Measurements from ENCODE around the gene VTI1A. TPM values are rescaled to one million over a fixed set of nuclear protein-coding genes. Genes with fewer than 3 reads are reported as not detected.

VTI1A gene
- total and polyA plus RNA-seq, 9 donors = 8.8 to 23.5 (median 13.4) TPM

- WGBS (ENCODE audit: insufficient coverage) = 60% methylated on average over 1 of the region's 7 CpGs
- Histone ChIP-seq H3K36me3 (ENCODE audit: control insufficient read depth, insufficient read depth, low read length) (no peaks in the 10 kb centered on the region), H3K4me3 (ENCODE audit: low read length) (no peak overlapping the region), H3K4me1 (ENCODE audit: control insufficient read depth, insufficient read depth, low read length) (peaks cover 7% of the 10 kb centered on the region), H3K27me3 (ENCODE audit: control insufficient read depth, insufficient read depth, low read length) (no peaks in the 10 kb centered on the region), H3K9me3 (replicated peaks; ENCODE audit: control insufficient read depth, low read depth, low read length) (no peaks in the 10 kb centered on the region), H3K27ac (ENCODE audit: low read length) (no peak overlapping the region)
- no peak for DNase-seq
Measured at GRCh38 chr10:112678581-112678980, 231.6 kb downstream of the VTI1A start.

GRCh38 chr10:112678987-112679386 is 232.0 kb downstream of the VTI1A start:
- H3K4me3 ChIP-seq (ENCODE audit: low read length) = no peak overlapping the region
- H3K27ac ChIP-seq (ENCODE audit: low read length) = no peak overlapping the region
- H3K4me1 ChIP-seq (ENCODE audit: control insufficient read depth, insufficient read depth, low read length) = peaks cover 7% of the 10 kb centered on the region
- DNase-seq = peak; percentile 57
- no peaks in the 10 kb centered on the region for H3K27me3 ChIP-seq (ENCODE audit: control insufficient read depth, insufficient read depth, low read length)
- no peaks in the 10 kb centered on the region for H3K36me3 ChIP-seq (ENCODE audit: control insufficient read depth, insufficient read depth, low read length)
- H3K9me3 ChIP-seq (replicated peaks; ENCODE audit: control insufficient read depth, low read depth, low read length) = no peaks in the 10 kb centered on the region
- WGBS (ENCODE audit: insufficient coverage) = no CpG with 5 or more reads among the region's 3 CpGs

GRCh38 chr10:112679392-112679791 is 232.4 kb downstream of the VTI1A start:
- no peak for DNase-seq
- H3K9me3 ChIP-seq (replicated peaks; ENCODE audit: control insufficient read depth, low read depth, low read length) = no peaks in the 10 kb centered on the region
- H3K36me3 ChIP-seq (ENCODE audit: control insufficient read depth, insufficient read depth, low read length) = no peaks in the 10 kb centered on the region
- no peaks in the 10 kb centered on the region for H3K27me3 ChIP-seq (ENCODE audit: control insufficient read depth, insufficient read depth, low read length)
- peaks cover 7% of the 10 kb centered on the region for H3K4me1 ChIP-seq (ENCODE audit: control insufficient read depth, insufficient read depth, low read length)
- WGBS (ENCODE audit: insufficient coverage) = no CpG with 5 or more reads among the region's 2 CpGs
- H3K4me3 ChIP-seq (ENCODE audit: low read length) = no peak overlapping the region
- H3K27ac ChIP-seq (ENCODE audit: low read length) = no peak overlapping the region

GRCh38 chr10:112680586-112680985 is 233.6 kb downstream of the VTI1A start:
- H3K27ac ChIP-seq (ENCODE audit: low read length) = no peak overlapping the region
- no peaks in the 10 kb centered on the region for H3K36me3 ChIP-seq (ENCODE audit: control insufficient read depth, insufficient read depth, low read length)
- H3K4me1 ChIP-seq (ENCODE audit: control insufficient read depth, insufficient read depth, low read length) = peaks cover 7% of the 10 kb centered on the region
- whole genome bisulfite sequencing (ENCODE audit: insufficient coverage) = no CpG with 5 or more reads among the region's 1 CpG
- H3K4me3 ChIP-seq (ENCODE audit: low read length) = no peak overlapping the region
- H3K9me3 ChIP-seq (replicated peaks; ENCODE audit: control insufficient read depth, low read depth, low read length) = no peaks in the 10 kb centered on the region
- H3K27me3 ChIP-seq (ENCODE audit: control insufficient read depth, insufficient read depth, low read length) = no peaks in the 10 kb centered on the region
- no peak for DNase-seq

GRCh38 chr10:112687647-112688046 is 240.6 kb downstream of the VTI1A start:
- DNase-seq = no peak
- H3K9me3 ChIP-seq (replicated peaks; ENCODE audit: control insufficient read depth, low read depth, low read length) = no peaks in the 10 kb centered on the region
- 57% methylated on average over 2 of the region's 4 CpGs for WGBS (ENCODE audit: insufficient coverage)

GRCh38 chr10:112689327-112690072 is 242.5 kb downstream of the VTI1A start:
- WGBS (ENCODE audit: insufficient coverage) = 0% methylated on average over 2 of the region's 4 CpGs
- no peaks in the 10 kb centered on the region for H3K27me3 ChIP-seq (ENCODE audit: control insufficient read depth, insufficient read depth, low read length)
- no peak overlapping the region for H3K27ac ChIP-seq (ENCODE audit: low read length)
- no peaks in the 10 kb centered on the region for H3K9me3 ChIP-seq (replicated peaks; ENCODE audit: control insufficient read depth, low read depth, low read length)
- H3K36me3 ChIP-seq (ENCODE audit: control insufficient read depth, insufficient read depth, low read length) = no peaks in the 10 kb centered on the region
- H3K4me3 ChIP-seq (ENCODE audit: low read length) = no peak overlapping the region
- H3K4me1 ChIP-seq (ENCODE audit: control insufficient read depth, insufficient read depth, low read length) = no peaks in the 10 kb centered on the region
- DNase-seq = peak; percentile 45

More at GRCh38 chr10:112687647-112688046, 240.6 kb downstream of the VTI1A start:
- no peaks in the 10 kb centered on the region for H3K27me3 ChIP-seq (ENCODE audit: control insufficient read depth, insufficient read depth, low read length)
- H3K4me3 ChIP-seq (ENCODE audit: low read length) = no peak overlapping the region
- H3K36me3 ChIP-seq (ENCODE audit: control insufficient read depth, insufficient read depth, low read length) = no peaks in the 10 kb centered on the region
- H3K27ac ChIP-seq (ENCODE audit: low read length) = no peak overlapping the region
- no peaks in the 10 kb centered on the region for H3K4me1 ChIP-seq (ENCODE audit: control insufficient read depth, insufficient read depth, low read length)

GRCh38 chr10:112695539-112695938 is 248.5 kb downstream of the VTI1A start:
- H3K4me3 ChIP-seq (ENCODE audit: low read length) = no peak overlapping the region
- H3K9me3 ChIP-seq (replicated peaks; ENCODE audit: control insufficient read depth, low read depth, low read length) = no peaks in the 10 kb centered on the region
- H3K27me3 ChIP-seq (ENCODE audit: control insufficient read depth, insufficient read depth, low read length) = no peaks in the 10 kb centered on the region
- WGBS (ENCODE audit: insufficient coverage) = 68% methylated on average over 3 of the region's 7 CpGs
- DNase-seq = no peak
- no peaks in the 10 kb centered on the region for H3K36me3 ChIP-seq (ENCODE audit: control insufficient read depth, insufficient read depth, low read length)
- H3K27ac ChIP-seq (ENCODE audit: low read length) = no peak overlapping the region
- H3K4me1 ChIP-seq (ENCODE audit: control insufficient read depth, insufficient read depth, low read length) = peaks cover 9% of the 10 kb centered on the region

GRCh38 chr10:112696592-112696991 is 249.6 kb downstream of the VTI1A start:
- peak overlapping the region; percentile 15 for H3K27ac ChIP-seq (ENCODE audit: low read length)
- 0% methylated on average over 1 of the region's 2 CpGs for WGBS (ENCODE audit: insufficient coverage)
- peaks cover 9% of the 10 kb centered on the region for H3K4me1 ChIP-seq (ENCODE audit: control insufficient read depth, insufficient read depth, low read length)
- no peak overlapping the region for H3K4me3 ChIP-seq (ENCODE audit: low read length)
- peak; percentile 46 for DNase-seq
- H3K27me3 ChIP-seq (ENCODE audit: control insufficient read depth, insufficient read depth, low read length) = no peaks in the 10 kb centered on the region
- no peaks in the 10 kb centered on the region for H3K9me3 ChIP-seq (replicated peaks; ENCODE audit: control insufficient read depth, low read depth, low read length)
- H3K36me3 ChIP-seq (ENCODE audit: control insufficient read depth, insufficient read depth, low read length) = no peaks in the 10 kb centered on the region

GRCh38 chr10:112698133-112698817 is 251.3 kb downstream of the VTI1A start:
- Histone ChIP-seq H3K4me1 (ENCODE audit: control insufficient read depth, insufficient read depth, low read length) (peaks cover 11% of the 10 kb centered on the region), H3K36me3 (ENCODE audit: control insufficient read depth, insufficient read depth, low read length) (no peaks in the 10 kb centered on the region), H3K4me3 (ENCODE audit: low read length) (no peak overlapping the region), H3K27me3 (ENCODE audit: control insufficient read depth, insufficient read depth, low read length) (no peaks in the 10 kb centered on the region), H3K9me3 (replicated peaks; ENCODE audit: control insufficient read depth, low read depth, low read length) (no peaks in the 10 kb centered on the region), H3K27ac (ENCODE audit: low read length) (peak overlapping the region; percentile 82)
- WGBS (ENCODE audit: insufficient coverage) = 34% methylated on average over 3 of the region's 7 CpGs
- DNase-seq = peak; percentile 74

GRCh38 chr10:112698818-112699164 is 251.8 kb downstream of the VTI1A start:
- no peak overlapping the region for H3K4me3 ChIP-seq (ENCODE audit: low read length)
- no peaks in the 10 kb centered on the region for H3K9me3 ChIP-seq (replicated peaks; ENCODE audit: control insufficient read depth, low read depth, low read length)
- 67% methylated on average over 1 of the region's 5 CpGs for WGBS (ENCODE audit: insufficient coverage)
- DNase-seq = peak; percentile 74
- H3K27me3 ChIP-seq (ENCODE audit: control insufficient read depth, insufficient read depth, low read length) = no peaks in the 10 kb centered on the region
- H3K36me3 ChIP-seq (ENCODE audit: control insufficient read depth, insufficient read depth, low read length) = no peaks in the 10 kb centered on the region
- H3K4me1 ChIP-seq (ENCODE audit: control insufficient read depth, insufficient read depth, low read length) = peaks cover 11% of the 10 kb centered on the region
- H3K27ac ChIP-seq (ENCODE audit: low read length) = peak overlapping the region; percentile 82
